ENCODE data around the gene WDFY2.

GRCh38 chr13:51761643-51762350, 177.5 kb downstream of the WDFY2 start:
- TF ChIP-seq CTCF (IDR thresholded peaks at IDR 0.05; ENCODE audit: low read depth, low read length) (no peak), EZH2phosphoT487 (IDR thresholded peaks at IDR 0.05; ENCODE audit: low read depth) (no peak)
